Activated naive CD4-positive, alpha-beta T cell treated with anti-CD3 and anti-CD28 coated beads, Interleukin-2, amount 50 U/mL, for 24 hours (primary cell): ENCODE results near the gene PFDN2.

Experiments
- H3K27ac Mint-ChIP-seq: one replicate; pipeline ENCODE4 v1.8.0; 2021; ENCODE audit warnings: mild to moderate bottlenecking, mixed read lengths
- H3K27me3 Mint-ChIP-seq: one replicate; pipeline ENCODE4 v1.8.0; 2021; ENCODE audit warnings: mixed read lengths
- H3K36me3 Mint-ChIP-seq: one replicate; pipeline ENCODE4 v1.8.0; 2021; ENCODE audit warnings: mixed read lengths
- H3K4me1 Mint-ChIP-seq: one replicate; pipeline ENCODE4 v1.8.0; 2021; ENCODE audit warnings: mixed read lengths
- H3K4me3 Mint-ChIP-seq: one replicate; pipeline ENCODE4 v1.8.0; 2021; ENCODE audit warnings: mild to moderate bottlenecking, mixed read lengths
- H3K9me3 Mint-ChIP-seq: one replicate; pipeline ENCODE4 v1.8.0; 2021; ENCODE audit warnings: mixed read lengths

Gene PFDN2

GRCh38 chr1:161081519-161081918 is 36.3 kb downstream of the PFDN2 start:
- no peaks in the 10 kb centered on the region for H3K9me3 Mint-ChIP-seq
- H3K4me3 Mint-ChIP-seq = no peak overlapping the region
- no peak overlapping the region for H3K27ac Mint-ChIP-seq
- no peaks in the 10 kb centered on the region for H3K27me3 Mint-ChIP-seq
- H3K4me1 Mint-ChIP-seq = no peaks in the 10 kb centered on the region
- H3K36me3 Mint-ChIP-seq = no peaks in the 10 kb centered on the region

GRCh38 chr1:161080441-161081405 is 37.1 kb downstream of the PFDN2 start:
- Mint-ChIP-seq H3K36me3 (no peaks in the 10 kb centered on the region), H3K27ac (peak overlapping the region; percentile 66), H3K27me3 (no peaks in the 10 kb centered on the region), H3K4me3 (no peak overlapping the region), H3K9me3 (no peaks in the 10 kb centered on the region), H3K4me1 (no peaks in the 10 kb centered on the region)

GRCh38 chr1:161079436-161080110 is 38.3 kb downstream of the PFDN2 start:
- no peaks in the 10 kb centered on the region for H3K4me1 Mint-ChIP-seq
- H3K9me3 Mint-ChIP-seq = no peaks in the 10 kb centered on the region
- H3K27ac Mint-ChIP-seq = no peak overlapping the region
- H3K36me3 Mint-ChIP-seq = no peaks in the 10 kb centered on the region
- no peak overlapping the region for H3K4me3 Mint-ChIP-seq
- H3K27me3 Mint-ChIP-seq = no peaks in the 10 kb centered on the region

- H3K36me3 Mint-ChIP-seq = no peaks in the 10 kb centered on the region
- H3K27me3 Mint-ChIP-seq = no peaks in the 10 kb centered on the region
- no peaks in the 10 kb centered on the region for H3K4me1 Mint-ChIP-seq
- no peak overlapping the region for H3K4me3 Mint-ChIP-seq
- H3K27ac Mint-ChIP-seq = no peak overlapping the region
- H3K9me3 Mint-ChIP-seq = no peaks in the 10 kb centered on the region
Measured at GRCh38 chr1:161077426-161077825, 40.4 kb downstream of the PFDN2 start.

GRCh38 chr1:161076410-161076809 is 41.4 kb downstream of the PFDN2 start:
- Mint-ChIP-seq H3K36me3 (no peaks in the 10 kb centered on the region), H3K4me1 (peaks cover 9% of the 10 kb centered on the region), H3K9me3 (no peaks in the 10 kb centered on the region), H3K27me3 (no peaks in the 10 kb centered on the region), H3K27ac (no peak overlapping the region), H3K4me3 (no peak overlapping the region)

GRCh38 chr1:161074676-161075368 is 43.0 kb downstream of the PFDN2 start:
- Mint-ChIP-seq H3K4me1 (peaks cover 25% of the 10 kb centered on the region), H3K27me3 (no peaks in the 10 kb centered on the region), H3K27ac (no peak overlapping the region), H3K9me3 (no peaks in the 10 kb centered on the region), H3K4me3 (no peak overlapping the region), H3K36me3 (no peaks in the 10 kb centered on the region)

- H3K9me3 Mint-ChIP-seq = no peaks in the 10 kb centered on the region
- no peaks in the 10 kb centered on the region for H3K36me3 Mint-ChIP-seq
- no peak overlapping the region for H3K27ac Mint-ChIP-seq
- H3K4me1 Mint-ChIP-seq = peaks cover 33% of the 10 kb centered on the region
- H3K27me3 Mint-ChIP-seq = no peaks in the 10 kb centered on the region
- H3K4me3 Mint-ChIP-seq = no peak overlapping the region
Measured at GRCh38 chr1:161073474-161074121, 44.2 kb downstream of the PFDN2 start.

GRCh38 chr1:161072751-161073449 is 44.9 kb downstream of the PFDN2 start:
- no peaks in the 10 kb centered on the region for H3K9me3 Mint-ChIP-seq
- H3K27ac Mint-ChIP-seq = peak overlapping the region; percentile 27
- H3K4me1 Mint-ChIP-seq = peaks cover 39% of the 10 kb centered on the region
- H3K4me3 Mint-ChIP-seq = no peak overlapping the region
- no peaks in the 10 kb centered on the region for H3K27me3 Mint-ChIP-seq
- no peaks in the 10 kb centered on the region for H3K36me3 Mint-ChIP-seq

GRCh38 chr1:161071886-161072371 is 45.9 kb downstream of the PFDN2 start:
- Mint-ChIP-seq H3K4me1 (peaks cover 49% of the 10 kb centered on the region), H3K4me3 (no peak overlapping the region), H3K36me3 (no peaks in the 10 kb centered on the region), H3K9me3 (no peaks in the 10 kb centered on the region), H3K27ac (peak overlapping the region; percentile 19), H3K27me3 (no peaks in the 10 kb centered on the region)

GRCh38 chr1:161070761-161071160 is 47.1 kb downstream of the PFDN2 start:
- no peaks in the 10 kb centered on the region for H3K27me3 Mint-ChIP-seq
- no peaks in the 10 kb centered on the region for H3K9me3 Mint-ChIP-seq
- peak overlapping the region; percentile 97 for H3K27ac Mint-ChIP-seq
- H3K36me3 Mint-ChIP-seq = peaks cover 3% of the 10 kb centered on the region
- peaks cover 58% of the 10 kb centered on the region for H3K4me1 Mint-ChIP-seq
- peak overlapping the region; percentile 75 for H3K4me3 Mint-ChIP-seq

- H3K4me1 Mint-ChIP-seq = peaks cover 64% of the 10 kb centered on the region
- no peaks in the 10 kb centered on the region for H3K27me3 Mint-ChIP-seq
- H3K4me3 Mint-ChIP-seq = peak within 1 kb of the TSS; percentile 95
- H3K36me3 Mint-ChIP-seq = peaks cover 3% of the 10 kb centered on the region
- H3K27ac Mint-ChIP-seq = peak within 1 kb of the TSS; percentile 97
- no peaks in the 10 kb centered on the region for H3K9me3 Mint-ChIP-seq
Measured at GRCh38 chr1:161069731-161070270, 48.0 kb downstream of the PFDN2 start, which contains the start of gene ARHGAP30. ARHGAP30 (minus strand) TSS chr1:161069891; CDS start chr1:161069624, 267 bp downstream.

- Mint-ChIP-seq H3K36me3 (peaks cover 8% of the 10 kb centered on the region), H3K4me1 (peaks cover 69% of the 10 kb centered on the region), H3K27me3 (no peaks in the 10 kb centered on the region)
Measured at GRCh38 chr1:161069241-161069640, 48.6 kb downstream of the PFDN2 start.

GRCh38 chr1:161068306-161069234 is 49.3 kb downstream of the PFDN2 start:
- Mint-ChIP-seq H3K27me3 (no peaks in the 10 kb centered on the region), H3K4me3 (peak overlapping the region; percentile 95), H3K27ac (peak overlapping the region; percentile 97), H3K9me3 (no peaks in the 10 kb centered on the region), H3K36me3 (peaks cover 8% of the 10 kb centered on the region), H3K4me1 (peaks cover 76% of the 10 kb centered on the region)

More at GRCh38 chr1:161069241-161069640, 48.6 kb downstream of the PFDN2 start:
- H3K9me3 Mint-ChIP-seq = no peaks in the 10 kb centered on the region
- H3K27ac Mint-ChIP-seq = peak overlapping the region; percentile 97
- H3K4me3 Mint-ChIP-seq = peak overlapping the region; percentile 95
